ENCODE measurements around the gene MPHOSPH10.
"Not testable (repeated sequence)": the region's sequence is repeated elsewhere in the genome, so short reads cannot be mapped to it uniquely, and the experiment has no call there.

- TF ChIP-seq POLR2A, POLR2AphosphoS5 (IDR thresholded peaks at IDR 0.05): not testable (repeated sequence)
Measured at GRCh38 chr2:71131387-71132166, 1.1 kb downstream of the MPHOSPH10 start.
